Activated CD8-positive, alpha-beta memory T cell treated with anti-CD3 and anti-CD28 coated beads for 4 hours (primary cell): Measurements from ENCODE around the gene FOXP1.
A peak's percentile ranks its signal among the peaks of the same experiment; 100 is the strongest.

Experiments used
- DNase-seq, 2 donors: peaks; one replicate each; pipeline ENCODE4 v3.0.0-alpha.2; 2020; ENCODE audit warnings: low read depth in 2 of 2

FOXP1 gene

GRCh38 chr3:71307991-71308697, 275.4 kb downstream of the FOXP1 start:
- DNase-seq = no peak

- no peak for DNase-seq
These were observed 278.0 kb downstream of the FOXP1 start for GRCh38 chr3:71305231-71306206.

- no peak for DNase-seq
These were observed 278.8 kb downstream of the FOXP1 start for GRCh38 chr3:71304684-71305083.

- DNase-seq = no peak
These were observed 279.3 kb downstream of the FOXP1 start for GRCh38 chr3:71304247-71304646.

GRCh38 chr3:71303627-71304200, 279.8 kb downstream of the FOXP1 start:
- DNase-seq = no peak

- DNase-seq = no peak
These were observed 280.9 kb downstream of the FOXP1 start for GRCh38 chr3:71302604-71303003.

- no peak for DNase-seq
These were observed 282.6 kb downstream of the FOXP1 start for GRCh38 chr3:71300951-71301393.

GRCh38 chr3:71299160-71299559, 284.4 kb downstream of the FOXP1 start:
- DNase-seq = peak in 1 of 2 donors; percentile 17

- DNase-seq = no peak
These were observed 288.6 kb downstream of the FOXP1 start for GRCh38 chr3:71294919-71295318.

GRCh38 chr3:71290301-71290700, 293.2 kb downstream of the FOXP1 start:
- DNase-seq = no peak

- DNase-seq = no peak
These were observed 295.1 kb downstream of the FOXP1 start for GRCh38 chr3:71288269-71288930.

GRCh38 chr3:71285086-71285485, 298.4 kb downstream of the FOXP1 start:
- DNase-seq = no peak

- DNase-seq = no peak
These were observed 300.6 kb downstream of the FOXP1 start for GRCh38 chr3:71282976-71283375.

GRCh38 chr3:71281280-71281679, 302.2 kb downstream of the FOXP1 start:
- DNase-seq = no peak

- DNase-seq = no peak
These were observed 306.2 kb downstream of the FOXP1 start for GRCh38 chr3:71277341-71277740.

GRCh38 chr3:71276531-71276930, 307.0 kb downstream of the FOXP1 start:
- DNase-seq = no peak

- DNase-seq = no peak
These were observed 310.1 kb downstream of the FOXP1 start for GRCh38 chr3:71273453-71273852.

- no peak for DNase-seq
These were observed 311.9 kb downstream of the FOXP1 start for GRCh38 chr3:71271596-71271995.

GRCh38 chr3:71269906-71270305, 313.6 kb downstream of the FOXP1 start:
- no peak for DNase-seq

- no peak for DNase-seq
These were observed 315.0 kb downstream of the FOXP1 start for GRCh38 chr3:71268462-71268999.

GRCh38 chr3:71266875-71267274, 316.7 kb downstream of the FOXP1 start:
- DNase-seq = no peak
